Activated CD4-positive, alpha-beta memory T cell treated with anti-CD3 and anti-CD28 coated beads for 36 hours (primary cell): ENCODE data around the gene TAF10. TPM values are rescaled to one million over a fixed set of nuclear protein-coding genes. Genes with fewer than 3 reads are reported as not detected.

ENCODE experiments used
- CTCF ChIA-PET: fragments of 350-600 bp; sonication (Branson Sonifier 250); formaldehyde crosslinking; loops from one replicate; lab custom pipeline; 2021; ENCODE audit warnings: antibody characterized with exemption, inconsistent platforms; lab: Charles Lee
- POLR2A ChIA-PET: fragments of 350-600 bp; sonication (Branson Sonifier 250); formaldehyde crosslinking; loops from one replicate; lab custom pipeline; 2021; ENCODE audit warnings: antibody characterized with exemption; lab: Charles Lee
- DNase-seq: peaks from one replicate; pipeline ENCODE4 v3.0.0-alpha.2; 2020
- H3K27ac Mint-ChIP-seq: one replicate; pipeline ENCODE4 v1.8.0; 2021; ENCODE audit warnings: mixed read lengths
- H3K27me3 Mint-ChIP-seq: one replicate; pipeline ENCODE4 v1.8.0; 2021; ENCODE audit warnings: mixed read lengths
- H3K36me3 Mint-ChIP-seq: one replicate; pipeline ENCODE4 v1.8.0; 2021; ENCODE audit warnings: mixed read lengths
- H3K4me1 Mint-ChIP-seq: one replicate; pipeline ENCODE4 v1.8.0; 2021; ENCODE audit warnings: low read depth, mixed read lengths
- H3K4me3 Mint-ChIP-seq: one replicate; pipeline ENCODE4 v1.8.0; 2021; ENCODE audit warnings: mild to moderate bottlenecking, mixed read lengths
- H3K9me3 Mint-ChIP-seq: one replicate; pipeline ENCODE4 v1.8.0; 2021; ENCODE audit warnings: mixed read lengths
- intact Hi-C: fragments of 100-400 bp; cut with micrococcal nuclease; formaldehyde crosslinking; loops from one replicate; pipeline ENCODE4 v1.15.1; 2023
- total RNA-seq, 2 experiments: library from RNA; stranded (reverse); gene quantifications; one replicate each; pipeline ENCODE4 v1.2.3, GENCODE V29; 2021

TAF10 gene
- total RNA-seq, 2 experiments from 2014 or later, result 158 to 165 TPM

DNA sequence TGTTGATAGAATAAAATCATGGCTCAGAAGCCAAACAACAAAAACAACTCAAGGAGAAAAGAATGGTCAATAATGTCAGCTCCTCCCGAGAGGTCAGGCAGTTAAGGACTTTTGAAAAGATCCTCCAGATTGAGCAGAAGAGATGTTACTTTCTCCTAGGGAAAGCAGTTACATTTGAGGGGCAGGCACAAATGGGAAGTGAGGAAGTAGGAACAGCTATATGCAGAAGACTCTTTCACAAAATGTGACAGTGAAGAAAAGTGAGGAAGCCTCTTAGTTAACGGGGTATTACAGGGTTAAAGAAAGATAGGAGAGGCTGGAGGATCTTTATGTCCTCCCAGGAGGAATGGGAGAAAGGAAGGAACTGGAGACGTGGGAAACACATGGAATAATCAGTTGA lies 40.2 kb upstream of the TAF10 start:
- Mint-ChIP-seq H3K4me3 (no peak overlapping the region), H3K9me3 (no peaks in the 10 kb centered on the region), H3K36me3 (no peaks in the 10 kb centered on the region), H3K27me3 (peaks cover 3% of the 10 kb centered on the region), H3K27ac (no peak overlapping the region), H3K4me1 (no peaks in the 10 kb centered on the region)
- POLR2A ChIA-PET, result no interaction called here
- intact Hi-C loops, result no loop called here
- DNase-seq, result no peak
- CTCF ChIA-PET, result interaction anchor here (1.0 to 2.2 kb wide), 3 partner anchors 13 to 273 kb away, joined by 3 to 7 read pairs (median 7); no protein-coding TSS in a partner anchor

DNA sequence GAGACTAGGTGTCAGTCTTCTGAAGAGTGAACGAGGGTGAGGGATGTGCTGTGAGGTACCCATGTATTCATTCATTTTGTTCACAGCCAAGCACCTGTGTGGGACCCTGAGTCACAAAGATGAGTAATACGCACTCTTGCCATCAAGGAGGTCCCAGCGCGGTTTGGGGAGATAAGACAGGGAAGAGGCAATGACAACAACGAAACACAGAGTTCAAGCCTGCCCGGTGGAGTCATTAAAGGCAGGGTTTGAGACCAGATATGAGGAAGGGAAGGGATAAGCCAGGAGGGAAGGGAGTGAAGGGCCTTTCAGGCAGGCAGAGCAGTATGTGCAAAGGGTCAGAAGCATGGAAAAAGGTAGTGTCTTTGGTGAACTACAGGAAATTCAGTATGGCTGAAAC lies 39.0 kb upstream of the TAF10 start:
- no peaks in the 10 kb centered on the region for H3K4me1 Mint-ChIP-seq
- no peaks in the 10 kb centered on the region for H3K9me3 Mint-ChIP-seq
- no peaks in the 10 kb centered on the region for H3K36me3 Mint-ChIP-seq
- H3K4me3 Mint-ChIP-seq, result no peak overlapping the region
- CTCF ChIA-PET, result interaction anchor here (1.1 kb wide), 1 partner anchor 47 kb away, joined by 4 read pairs; no protein-coding TSS in a partner anchor
- no peak overlapping the region for H3K27ac Mint-ChIP-seq
- POLR2A ChIA-PET, result no interaction called here
- intact Hi-C loops, result no loop called here
- H3K27me3 Mint-ChIP-seq, result no peaks in the 10 kb centered on the region
- DNase-seq, result peak; percentile 52

GRCh38 chr11:6650104-6650503 lies 38.1 kb upstream of the TAF10 start:
- no peak overlapping the region for H3K27ac Mint-ChIP-seq
- no peaks in the 10 kb centered on the region for H3K4me1 Mint-ChIP-seq
- intact Hi-C loops, result no loop called here
- no peak overlapping the region for H3K4me3 Mint-ChIP-seq
- no peaks in the 10 kb centered on the region for H3K9me3 Mint-ChIP-seq
- ChIA-PET CTCF (interaction anchor here (1.1 to 2.5 kb wide), 3 partner anchors 18 to 46 kb away, joined by 4 to 14 read pairs (median 6); partner anchors contain the start of gene MRPL17), POLR2A (interaction anchor here (1.2 to 1.7 kb wide), 2 partner anchors 28 to 33 kb away, joined by 3 to 5 read pairs; partner anchors contain the start of gene MRPL17)
- no peak for DNase-seq
- H3K27me3 Mint-ChIP-seq, result no peaks in the 10 kb centered on the region
- no peaks in the 10 kb centered on the region for H3K36me3 Mint-ChIP-seq

GRCh38 chr11:6648501-6648900 lies 36.5 kb upstream of the TAF10 start:
- H3K27ac Mint-ChIP-seq, result no peak overlapping the region
- no peak for DNase-seq
- H3K9me3 Mint-ChIP-seq, result no peaks in the 10 kb centered on the region
- ChIA-PET POLR2A (interaction anchor here (0.6 to 1.7 kb wide), 2 partner anchors 35 to 65 kb away, joined by 5 read pairs; partner anchors contain the start of gene MRPL17), CTCF (interaction anchor here (1.1 to 2.5 kb wide), 3 partner anchors 9 to 35 kb away, joined by 4 to 14 read pairs (median 6); partner anchors contain the start of gene MRPL17)
- H3K36me3 Mint-ChIP-seq, result no peaks in the 10 kb centered on the region
- no peak overlapping the region for H3K4me3 Mint-ChIP-seq
- H3K4me1 Mint-ChIP-seq, result no peaks in the 10 kb centered on the region
- no peaks in the 10 kb centered on the region for H3K27me3 Mint-ChIP-seq
- intact Hi-C loops, result no loop called here

- ChIA-PET CTCF (interaction anchor here (0.8 to 2.5 kb wide), 5 partner anchors 9 to 59 kb away, joined by 3 to 14 read pairs (median 7); partner anchors contain the start of gene TAF10), POLR2A (interaction anchor here (1.0 to 1.4 kb wide), 2 partner anchors 29 to 35 kb away, joined by 3 read pairs; partner anchors contain the start of gene MRPL17)
- H3K4me3 Mint-ChIP-seq, result no peak overlapping the region
- no peaks in the 10 kb centered on the region for H3K4me1 Mint-ChIP-seq
- H3K27me3 Mint-ChIP-seq, result no peaks in the 10 kb centered on the region
- intact Hi-C loops, result loop anchor here (2.0 kb wide), 2 partner anchors 19 to 29 kb away; partner anchors contain the start of gene TPP1
- H3K36me3 Mint-ChIP-seq, result no peaks in the 10 kb centered on the region
- DNase-seq, result no peak
- no peaks in the 10 kb centered on the region for H3K9me3 Mint-ChIP-seq
- no peak overlapping the region for H3K27ac Mint-ChIP-seq
These were observed 35.8 kb upstream of the TAF10 start for GRCh38 chr11:6647836-6648235.

DNA sequence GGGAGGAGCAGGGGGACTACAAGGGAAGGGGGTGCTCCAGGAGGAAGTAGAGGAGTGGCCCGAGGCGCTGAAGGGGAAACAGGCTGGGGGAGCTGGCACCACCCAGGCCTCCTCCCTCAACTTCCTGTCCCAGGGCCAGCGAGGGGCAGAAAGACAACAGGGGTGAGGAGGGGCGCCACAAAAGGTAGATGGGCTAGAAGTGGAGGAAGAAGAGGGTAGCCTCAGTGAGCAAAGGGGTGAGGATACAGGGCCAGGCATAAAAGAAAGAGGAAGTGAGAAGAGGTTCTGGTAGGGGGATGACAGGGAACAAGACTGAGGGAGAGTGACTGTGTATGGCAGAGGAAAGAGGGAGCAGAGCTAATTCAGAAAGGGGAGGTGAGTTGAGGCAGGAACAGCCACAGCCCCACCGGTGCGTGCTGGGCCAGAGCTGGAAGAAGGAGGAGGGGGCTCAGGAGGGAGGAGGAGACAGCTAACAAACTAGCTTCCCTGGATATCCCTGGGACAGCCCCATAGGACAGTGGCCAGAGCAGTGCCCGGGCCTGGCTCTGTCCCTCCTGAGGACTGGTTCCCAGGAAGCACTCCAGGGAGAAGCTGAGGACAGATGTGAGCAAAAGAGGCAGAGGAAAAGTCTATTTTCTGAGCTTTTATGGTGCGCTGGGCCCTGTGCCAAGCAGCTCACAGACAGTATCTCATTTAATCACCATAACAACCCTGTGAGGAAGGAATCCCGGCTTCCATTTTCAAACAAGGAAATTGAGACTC lies 35.1 kb upstream of the TAF10 start:
- intact Hi-C loops, result loop anchor here (2.0 kb wide), 2 partner anchors 20 to 28 kb away; partner anchors contain the start of gene TPP1
- peak; percentile 49 for DNase-seq
- no peaks in the 10 kb centered on the region for H3K9me3 Mint-ChIP-seq
- H3K27ac Mint-ChIP-seq, result no peak overlapping the region
- no peak overlapping the region for H3K4me3 Mint-ChIP-seq
- H3K36me3 Mint-ChIP-seq, result no peaks in the 10 kb centered on the region
- no peaks in the 10 kb centered on the region for H3K4me1 Mint-ChIP-seq
- no peaks in the 10 kb centered on the region for H3K27me3 Mint-ChIP-seq
- CTCF ChIA-PET, result interaction anchor here (0.8 to 2.2 kb wide), 6 partner anchors 8 to 59 kb away, joined by 3 to 8 read pairs (median 4); partner anchors contain the start of genes MRPL17 and TAF10
- POLR2A ChIA-PET, result interaction anchor here (0.6 to 1.6 kb wide), 7 partner anchors 21 to 47 kb away, joined by 3 to 4 read pairs (median 3); partner anchors contain the start of gene MRPL17

DNA sequence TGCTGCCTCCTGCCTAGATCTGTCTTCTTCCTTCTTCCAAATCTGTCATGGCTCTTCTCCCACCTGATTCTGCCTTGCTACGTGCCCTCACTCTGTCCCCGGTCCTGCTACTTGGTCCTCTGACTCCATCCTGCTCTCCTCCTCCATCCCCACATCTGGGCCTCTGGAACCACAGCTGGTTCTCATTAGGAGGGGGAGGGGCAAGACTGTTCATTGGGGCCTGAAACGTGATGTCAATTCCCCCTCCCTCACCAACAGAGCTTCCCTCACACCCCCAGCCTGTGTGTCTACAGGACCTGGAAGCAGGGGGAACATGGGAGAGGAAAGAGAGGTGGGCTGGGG lies 34.5 kb upstream of the TAF10 start:
- ChIA-PET POLR2A (interaction anchor here (0.6 to 1.6 kb wide), 7 partner anchors 21 to 47 kb away, joined by 3 to 4 read pairs (median 3); partner anchors contain the start of gene MRPL17), CTCF (interaction anchor here (1.0 to 2.2 kb wide), 4 partner anchors 21 to 36 kb away, joined by 3 to 8 read pairs (median 6); partner anchors contain the start of genes MRPL17 and TAF10)
- intact Hi-C loops, result loop anchor here (2.0 kb wide), 2 partner anchors 20 to 28 kb away; partner anchors contain the start of gene TPP1
- Mint-ChIP-seq H3K27ac (no peak overlapping the region), H3K4me1 (no peaks in the 10 kb centered on the region), H3K9me3 (no peaks in the 10 kb centered on the region), H3K36me3 (no peaks in the 10 kb centered on the region), H3K27me3 (no peaks in the 10 kb centered on the region), H3K4me3 (no peak overlapping the region)
- no peak for DNase-seq

DNA sequence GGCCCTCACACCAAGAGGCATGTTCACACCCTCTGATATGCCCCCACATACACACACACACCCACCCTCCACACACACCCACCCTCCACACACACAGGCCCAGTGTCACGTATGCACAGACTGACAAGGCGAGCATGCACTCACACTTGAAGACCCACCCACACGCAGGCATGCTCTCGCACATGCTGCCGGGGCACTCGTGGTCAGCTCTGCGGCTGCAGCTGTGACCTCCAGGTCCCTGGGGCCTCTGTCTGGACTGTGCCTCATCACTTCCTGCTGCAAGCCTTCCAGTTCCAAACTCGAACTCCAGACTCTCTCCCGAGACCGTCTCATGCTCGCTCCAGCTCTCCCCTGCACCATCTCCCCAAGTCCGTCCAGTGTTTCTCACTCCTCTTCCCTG lies 34.1 kb upstream of the TAF10 start:
- intact Hi-C loops, result loop anchor here (2.0 kb wide), 2 partner anchors 21 to 27 kb away; partner anchors contain the start of gene TPP1
- DNase-seq, result no peak
- no peaks in the 10 kb centered on the region for H3K4me1 Mint-ChIP-seq

GRCh38 chr11:6642957-6643356 lies 30.9 kb upstream of the TAF10 start:
- H3K4me3 Mint-ChIP-seq, result no peak overlapping the region
- H3K27ac Mint-ChIP-seq, result no peak overlapping the region
- no peaks in the 10 kb centered on the region for H3K27me3 Mint-ChIP-seq
- no peaks in the 10 kb centered on the region for H3K9me3 Mint-ChIP-seq
- intact Hi-C loops, result no loop called here
- ChIA-PET CTCF (interaction anchor here (1.4 kb wide), 1 partner anchor 24 kb away, joined by 4 read pairs; no protein-coding TSS in a partner anchor), POLR2A (interaction anchor here (1.2 to 1.6 kb wide), 2 partner anchors 21 to 24 kb away, joined by 3 to 6 read pairs; partner anchors contain the start of gene TPP1)
- no peaks in the 10 kb centered on the region for H3K36me3 Mint-ChIP-seq
- no peak for DNase-seq
- no peaks in the 10 kb centered on the region for H3K4me1 Mint-ChIP-seq

More for the DNA sequence above, 34.1 kb upstream of the TAF10 start:
- ChIA-PET CTCF (interaction anchor here (1.6 to 2.2 kb wide), 2 partner anchors 22 to 34 kb away, joined by 7 to 8 read pairs; partner anchors contain the start of gene TAF10), POLR2A (interaction anchor here (0.6 to 1.6 kb wide), 4 partner anchors 22 to 48 kb away, joined by 3 to 4 read pairs (median 3); no protein-coding TSS in a partner anchor)
- Mint-ChIP-seq H3K27ac (peak overlapping the region; percentile 13), H3K4me3 (no peak overlapping the region), H3K9me3 (no peaks in the 10 kb centered on the region), H3K27me3 (no peaks in the 10 kb centered on the region), H3K36me3 (no peaks in the 10 kb centered on the region)

DNA sequence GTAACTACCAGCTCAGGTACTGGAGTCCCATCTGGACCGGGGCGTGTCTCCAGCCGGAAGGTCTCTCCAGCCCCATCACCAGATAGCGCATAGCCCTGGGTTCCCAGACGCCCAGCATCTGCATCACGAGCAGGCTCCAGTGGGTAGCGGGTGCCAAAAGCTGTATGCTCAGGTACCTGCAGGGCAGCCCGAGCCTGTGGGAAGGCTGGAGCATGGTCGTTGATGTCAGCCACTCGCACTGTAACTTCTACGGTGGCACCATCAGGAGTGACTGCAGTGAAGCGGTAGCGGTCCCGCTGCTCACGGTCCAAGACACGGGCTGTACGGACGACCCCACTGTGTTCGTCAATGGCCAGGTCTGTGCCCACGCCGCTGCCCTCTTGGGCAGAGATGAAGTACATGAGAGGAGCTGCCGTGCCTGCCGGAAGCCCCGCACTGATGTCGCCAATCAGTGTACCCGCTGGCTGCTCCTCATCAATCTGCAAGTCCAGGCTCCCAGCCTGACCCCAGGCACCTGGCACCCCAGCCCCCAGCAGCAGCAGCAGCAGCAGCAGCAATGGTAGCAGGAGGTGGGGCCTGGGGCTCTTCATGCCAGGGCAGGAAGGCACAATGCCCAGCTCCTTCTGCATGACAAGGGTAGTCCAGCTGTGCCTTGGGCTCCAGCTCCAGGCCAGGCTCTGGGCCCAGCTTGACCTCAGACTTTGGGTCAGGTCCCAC lies 29.1 kb upstream of the TAF10 start:
- ChIA-PET CTCF (no interaction called here), POLR2A (no interaction called here)
- Mint-ChIP-seq H3K4me1 (no peaks in the 10 kb centered on the region), H3K9me3 (no peaks in the 10 kb centered on the region), H3K36me3 (no peaks in the 10 kb centered on the region), H3K4me3 (no peak overlapping the region), H3K27ac (no peak overlapping the region), H3K27me3 (no peaks in the 10 kb centered on the region)
- DNase-seq, result no peak
- intact Hi-C loops, result no loop called here
